Osteocyte (in vitro differentiated cells): Measurements from ENCODE around the gene GPR39. TPM values are rescaled to one million over a fixed set of nuclear protein-coding genes. Genes with fewer than 3 reads are reported as not detected.
A peak's percentile ranks its signal among the peaks of the same experiment; 100 is the strongest.

Experiments
- DNase-seq: peaks from one replicate; pipeline ENCODE4 v3.0.0; 2021; ENCODE audit warnings: mixed read lengths; ENCODE audit not compliant: unreplicated experiment; ENCODE audit errors: extremely low spot score
- H3K27ac Mint-ChIP-seq: one replicate; pipeline ENCODE4 v1.8.0; 2021; ENCODE audit warnings: mild to moderate bottlenecking, mixed read lengths; ENCODE audit not compliant: unreplicated experiment
- H3K27me3 Mint-ChIP-seq: one replicate; pipeline ENCODE4 v1.8.0; 2021; ENCODE audit warnings: mixed read lengths; ENCODE audit not compliant: unreplicated experiment
- H3K36me3 Mint-ChIP-seq: one replicate; pipeline ENCODE4 v1.8.0; 2021; ENCODE audit warnings: mixed read lengths; ENCODE audit not compliant: unreplicated experiment
- H3K4me1 Mint-ChIP-seq: one replicate; pipeline ENCODE4 v1.8.0; 2021; ENCODE audit warnings: mixed read lengths; ENCODE audit not compliant: unreplicated experiment
- H3K4me3 Mint-ChIP-seq: one replicate; pipeline ENCODE4 v1.8.0; 2021; ENCODE audit warnings: mild to moderate bottlenecking, moderate library complexity, mixed read lengths; ENCODE audit not compliant: unreplicated experiment
- H3K9me3 Mint-ChIP-seq: one replicate; pipeline ENCODE4 v1.8.0; 2021; ENCODE audit warnings: mixed read lengths; ENCODE audit not compliant: unreplicated experiment
- total RNA-seq: library from RNA; stranded (reverse); gene quantifications from 2 replicates; pipeline ENCODE4 v1.2.1, GENCODE V29; 2021
- TF ChIP-seq, protein P1 (sequence below): fragments of 200-600 bp; sonication (generic); IDR thresholded peaks from 2 replicates; pipeline ENCODE4 v1.5.0; 2021; ENCODE audit warnings: antibody characterized with exemption, mild to moderate bottlenecking, moderate library complexity

GPR39 gene
- total RNA-seq, 1 donor from 2014 or later, result 0.21 TPM

DNA sequence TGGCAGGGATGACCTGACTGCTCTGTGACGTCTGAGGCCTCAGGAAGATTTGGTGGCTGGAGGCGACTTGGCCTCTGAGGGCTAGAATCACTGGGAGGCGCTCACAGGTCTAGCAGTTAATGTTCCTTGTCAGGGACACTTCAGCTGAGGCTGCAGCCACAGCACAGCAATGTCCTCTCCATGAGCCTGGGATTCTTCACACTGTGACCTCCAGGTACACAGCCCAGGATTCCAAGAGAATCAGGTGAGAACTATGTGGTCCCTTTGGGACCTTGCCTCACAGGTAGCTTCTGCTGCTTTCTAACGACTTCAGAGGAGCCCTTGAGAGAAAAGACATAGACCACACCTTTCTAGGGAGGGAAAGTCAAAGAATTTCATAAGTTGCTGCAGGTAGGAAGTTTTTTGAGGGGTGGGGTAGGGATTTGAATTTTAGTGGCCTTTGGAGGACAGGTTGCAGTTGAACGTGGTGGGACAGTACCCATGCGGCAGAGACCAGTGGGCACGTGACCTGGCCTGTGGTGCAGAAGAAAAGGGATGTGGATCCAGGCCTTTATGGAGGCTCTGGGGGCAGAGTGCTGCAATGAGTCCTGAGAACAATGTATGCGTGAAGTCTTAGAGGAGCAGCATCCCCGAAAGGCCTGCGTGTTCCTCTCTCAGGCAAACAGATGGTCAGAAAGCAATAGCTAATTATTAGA, 167.2 kb downstream of the GPR39 start:
- Mint-ChIP-seq H3K27me3 (no peaks in the 10 kb centered on the region), H3K27ac (no peak overlapping the region), H3K9me3 (no peaks in the 10 kb centered on the region), H3K4me3 (no peak overlapping the region), H3K36me3 (no peaks in the 10 kb centered on the region), H3K4me1 (no peaks in the 10 kb centered on the region)
- TF ChIP-seq, protein P1, sequence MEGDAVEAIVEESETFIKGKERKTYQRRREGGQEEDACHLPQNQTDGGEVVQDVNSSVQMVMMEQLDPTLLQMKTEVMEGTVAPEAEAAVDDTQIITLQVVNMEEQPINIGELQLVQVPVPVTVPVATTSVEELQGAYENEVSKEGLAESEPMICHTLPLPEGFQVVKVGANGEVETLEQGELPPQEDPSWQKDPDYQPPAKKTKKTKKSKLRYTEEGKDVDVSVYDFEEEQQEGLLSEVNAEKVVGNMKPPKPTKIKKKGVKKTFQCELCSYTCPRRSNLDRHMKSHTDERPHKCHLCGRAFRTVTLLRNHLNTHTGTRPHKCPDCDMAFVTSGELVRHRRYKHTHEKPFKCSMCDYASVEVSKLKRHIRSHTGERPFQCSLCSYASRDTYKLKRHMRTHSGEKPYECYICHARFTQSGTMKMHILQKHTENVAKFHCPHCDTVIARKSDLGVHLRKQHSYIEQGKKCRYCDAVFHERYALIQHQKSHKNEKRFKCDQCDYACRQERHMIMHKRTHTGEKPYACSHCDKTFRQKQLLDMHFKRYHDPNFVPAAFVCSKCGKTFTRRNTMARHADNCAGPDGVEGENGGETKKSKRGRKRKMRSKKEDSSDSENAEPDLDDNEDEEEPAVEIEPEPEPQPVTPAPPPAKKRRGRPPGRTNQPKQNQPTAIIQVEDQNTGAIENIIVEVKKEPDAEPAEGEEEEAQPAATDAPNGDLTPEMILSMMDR, result no peak
- DNase-seq, result peak; percentile 62

DNA sequence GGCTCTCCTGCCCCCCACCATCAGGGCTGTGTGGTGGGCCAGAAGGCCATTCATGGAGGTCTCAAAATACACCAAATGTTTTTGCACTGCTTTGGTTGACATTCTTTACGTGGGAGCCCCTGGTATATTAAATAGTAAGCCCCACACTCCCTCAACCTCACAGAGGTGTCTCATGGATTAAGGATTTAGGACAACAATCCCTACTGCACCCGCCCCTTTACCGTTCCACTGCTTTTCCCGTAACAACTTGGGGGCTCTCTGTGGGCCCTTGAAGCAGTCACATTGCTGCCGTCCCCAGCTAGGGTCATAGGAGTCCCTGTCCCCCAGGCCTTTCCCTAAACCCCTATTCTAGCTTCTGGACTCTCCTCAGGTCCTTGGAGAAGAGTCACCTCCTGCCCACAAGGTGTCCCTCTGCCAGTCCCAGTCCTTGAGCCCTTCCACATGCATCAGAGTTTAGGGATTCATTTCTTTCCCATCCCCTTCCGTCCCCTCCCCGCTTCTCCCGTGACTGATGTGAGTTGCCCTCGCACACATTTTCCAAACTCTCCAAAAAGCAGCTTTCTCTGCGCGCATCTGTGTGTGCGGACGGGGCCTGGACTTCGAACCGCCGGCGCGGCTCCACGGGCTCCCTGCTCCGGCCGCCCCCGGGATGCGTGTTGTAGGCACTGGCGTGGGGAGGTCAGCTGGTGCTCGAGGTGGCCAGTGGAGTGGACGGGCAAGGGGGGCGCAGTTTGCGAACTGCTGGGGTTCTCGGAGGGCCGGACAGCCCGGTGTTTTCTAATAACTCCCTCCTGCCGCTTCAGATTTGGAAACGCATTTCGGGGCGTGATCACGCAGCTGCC, 168.6 kb downstream of the GPR39 start:
- H3K27ac Mint-ChIP-seq, result no peak overlapping the region
- H3K9me3 Mint-ChIP-seq, result no peaks in the 10 kb centered on the region
- H3K27me3 Mint-ChIP-seq, result no peaks in the 10 kb centered on the region
- TF ChIP-seq, protein P1, result no peak
- no peaks in the 10 kb centered on the region for H3K36me3 Mint-ChIP-seq
- DNase-seq, result peak; percentile 86
- no peak overlapping the region for H3K4me3 Mint-ChIP-seq
- H3K4me1 Mint-ChIP-seq, result no peaks in the 10 kb centered on the region

DNA sequence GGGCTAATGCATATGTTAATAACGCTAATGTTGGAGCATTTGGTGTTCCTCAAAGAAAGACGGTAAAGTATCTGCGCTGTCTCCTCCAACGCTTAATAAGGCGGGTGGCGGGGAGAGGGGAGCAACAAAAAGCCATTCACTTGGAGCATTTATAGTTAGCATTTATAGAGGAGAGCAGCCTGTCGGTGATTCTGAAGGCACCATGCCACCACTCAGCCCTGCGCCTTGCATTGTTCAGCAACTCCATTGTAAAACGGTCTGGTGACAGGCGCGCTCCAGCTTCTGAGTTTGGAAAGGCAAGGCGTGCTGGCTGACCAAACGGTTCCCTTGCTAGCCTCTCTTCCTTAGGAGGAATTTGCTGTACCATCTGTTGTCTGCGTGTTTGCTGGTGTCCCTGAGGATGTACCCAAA, 169.5 kb downstream of the GPR39 start:
- Mint-ChIP-seq H3K4me1 (no peaks in the 10 kb centered on the region), H3K4me3 (no peak overlapping the region), H3K36me3 (no peaks in the 10 kb centered on the region), H3K9me3 (no peaks in the 10 kb centered on the region), H3K27me3 (no peaks in the 10 kb centered on the region), H3K27ac (no peak overlapping the region)
- TF ChIP-seq, protein P1, result no peak
- peak; percentile 64 for DNase-seq

DNA sequence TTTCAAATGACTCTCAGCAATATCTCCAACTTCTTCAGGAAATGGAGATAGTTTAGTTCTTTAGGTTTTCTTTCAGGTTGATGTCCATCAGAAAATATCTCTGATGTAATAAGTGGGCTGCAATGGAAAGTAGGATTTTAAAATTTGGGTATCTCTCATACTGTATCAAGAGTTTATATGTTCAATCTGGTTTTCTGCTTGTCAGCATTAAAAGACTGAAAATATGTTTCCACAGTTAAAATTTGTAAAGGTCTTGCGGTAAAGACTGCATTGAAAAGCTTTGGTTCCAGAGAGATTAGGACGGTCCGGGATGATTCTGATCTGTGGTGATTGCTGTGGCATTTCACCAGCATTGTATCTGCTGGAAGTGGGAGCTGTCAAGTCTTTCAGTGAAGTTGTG, 170.2 kb downstream of the GPR39 start:
- Mint-ChIP-seq H3K36me3 (no peaks in the 10 kb centered on the region), H3K4me3 (no peak overlapping the region), H3K27me3 (no peaks in the 10 kb centered on the region), H3K27ac (no peak overlapping the region), H3K9me3 (peaks cover under 1% of the 10 kb centered on the region), H3K4me1 (no peaks in the 10 kb centered on the region)
- TF ChIP-seq, protein P1, result no peak
- DNase-seq, result no peak

DNA sequence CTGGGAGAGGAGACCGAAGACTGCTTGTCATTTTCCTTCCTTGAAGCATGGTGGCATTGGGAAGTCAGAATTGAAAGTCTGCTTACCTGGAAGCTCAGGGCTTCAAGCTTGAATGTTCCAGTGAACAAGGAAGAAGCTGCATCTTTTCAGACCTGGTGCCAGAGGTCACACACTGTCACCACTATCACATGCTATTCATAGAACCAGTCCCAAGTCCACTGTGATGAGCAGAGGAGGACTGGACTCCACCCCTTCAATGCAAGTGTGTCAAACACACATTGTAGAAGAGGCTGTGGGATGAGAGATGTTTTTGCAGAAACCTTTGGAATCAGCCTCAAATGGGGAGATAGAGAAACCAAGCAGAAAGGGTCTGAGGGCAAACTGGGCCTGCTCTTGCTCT, 172.0 kb downstream of the GPR39 start:
- Mint-ChIP-seq H3K4me3 (no peak overlapping the region), H3K9me3 (peaks cover 7% of the 10 kb centered on the region), H3K36me3 (no peaks in the 10 kb centered on the region), H3K27me3 (no peaks in the 10 kb centered on the region), H3K4me1 (no peaks in the 10 kb centered on the region), H3K27ac (no peak overlapping the region)
- TF ChIP-seq, protein P1, result no peak
- DNase-seq, result peak; percentile 8
